Stimulated activated CD8-positive, alpha-beta memory T cell treated with anti-CD3 and anti-CD28 coated beads, Interleukin-7, amount 100 ng/mL, for 48 hours (primary cell): ENCODE results near the gene RAB11FIP3.

ENCODE experiments used
- DNase-seq, 2 donors: peaks; one replicate each; pipeline ENCODE4 v3.0.0-alpha.2; 2020; ENCODE audit warnings: low read depth in 1 of 2; ENCODE audit errors: extremely low read depth in 1 of 2

Gene RAB11FIP3

DNA sequence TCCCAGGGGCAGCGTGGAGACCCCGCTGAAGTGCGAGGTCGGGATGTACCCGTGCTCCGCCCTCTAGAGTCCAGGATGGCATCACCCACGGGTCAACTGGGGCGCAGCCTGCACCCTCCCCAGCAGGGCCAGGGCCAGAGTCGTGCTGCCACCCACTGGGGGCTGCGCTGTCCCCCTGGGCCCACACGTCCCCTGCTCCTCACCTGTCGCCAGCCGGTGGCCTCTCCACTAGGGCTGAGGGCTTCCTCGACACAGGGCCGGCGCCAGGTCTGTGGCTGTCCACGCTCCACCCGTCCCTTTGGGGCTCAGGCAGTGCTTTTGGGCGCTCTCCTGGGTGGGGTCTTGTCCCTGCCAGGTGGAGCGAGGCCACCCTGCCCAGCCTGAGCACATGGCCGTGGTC is 123.1 kb downstream of the RAB11FIP3 start:
- no peak for DNase-seq

DNA sequence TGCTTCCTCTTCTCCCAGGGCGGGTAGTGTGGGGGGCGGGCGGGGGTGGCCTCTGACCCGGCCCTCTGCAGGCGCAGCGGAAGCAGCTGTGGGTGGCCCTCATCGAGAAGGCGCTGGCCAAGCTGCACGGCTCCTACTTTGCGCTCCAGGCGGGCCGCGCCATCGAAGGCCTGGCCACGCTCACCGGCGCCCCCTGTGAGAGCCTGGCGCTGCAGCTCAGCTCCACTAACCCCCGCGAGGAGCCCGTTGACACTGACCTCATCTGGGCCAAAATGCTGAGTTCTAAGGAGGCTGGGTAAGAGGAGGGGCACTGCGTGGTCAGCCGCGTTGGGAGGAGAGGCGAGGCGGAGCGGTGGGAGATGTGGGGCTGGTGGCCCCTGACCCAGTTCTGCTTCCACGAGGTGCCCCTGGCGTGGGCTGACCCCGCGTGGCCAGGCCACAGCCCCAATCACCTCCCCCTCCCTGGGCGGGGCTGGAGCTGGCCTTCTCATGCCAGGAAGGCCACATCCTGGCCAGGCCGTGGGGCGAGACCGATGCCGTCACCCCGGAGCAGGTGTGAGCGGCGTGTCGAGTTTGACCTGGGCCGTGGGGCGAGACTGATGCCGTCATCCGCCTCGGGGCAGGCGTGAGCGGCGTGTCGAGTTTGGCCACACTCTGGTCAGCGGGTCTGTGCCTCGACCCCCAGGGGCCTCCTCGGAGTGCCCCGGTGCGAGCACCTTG is 124.3 kb downstream of the RAB11FIP3 start:
- no peak for DNase-seq

DNA sequence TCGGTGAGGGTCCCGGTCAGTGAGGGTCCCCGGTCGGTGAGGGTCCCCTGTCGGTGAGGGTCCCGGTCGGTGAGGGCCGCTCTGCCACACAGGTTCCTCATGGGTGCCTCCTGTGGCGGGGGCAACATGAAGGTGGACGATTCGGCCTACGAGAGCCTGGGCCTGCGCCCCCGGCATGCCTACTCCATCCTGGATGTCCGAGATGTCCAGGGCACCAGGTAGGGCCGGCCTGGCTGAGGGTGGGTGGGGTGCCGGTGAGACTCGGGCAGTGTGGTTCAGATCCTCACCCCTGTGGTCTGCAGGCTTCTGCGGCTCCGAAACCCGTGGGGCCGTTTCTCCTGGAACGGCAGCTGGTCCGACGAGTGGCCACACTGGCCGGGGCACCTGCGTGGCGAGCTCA is 125.8 kb downstream of the RAB11FIP3 start:
- DNase-seq = no peak

DNA sequence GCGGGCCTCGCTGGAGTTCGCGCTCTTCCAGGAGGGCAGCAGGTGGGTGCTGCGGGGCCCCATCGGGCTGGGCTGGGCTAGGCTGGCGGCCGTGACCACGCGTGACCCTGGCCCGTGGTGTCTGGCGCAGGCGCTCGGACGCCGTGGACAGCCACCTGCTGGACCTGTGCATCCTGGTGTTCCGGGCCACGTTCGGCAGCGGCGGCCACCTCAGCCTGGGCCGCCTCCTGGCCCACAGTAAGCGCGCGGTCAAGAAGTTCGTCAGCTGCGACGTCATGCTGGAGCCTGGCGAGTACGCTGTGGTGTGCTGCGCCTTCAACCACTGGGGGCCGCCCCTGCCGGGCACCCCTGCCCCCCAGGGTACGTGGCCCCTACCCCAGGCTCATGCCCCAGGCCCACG is 126.7 kb downstream of the RAB11FIP3 start:
- no peak for DNase-seq

DNA sequence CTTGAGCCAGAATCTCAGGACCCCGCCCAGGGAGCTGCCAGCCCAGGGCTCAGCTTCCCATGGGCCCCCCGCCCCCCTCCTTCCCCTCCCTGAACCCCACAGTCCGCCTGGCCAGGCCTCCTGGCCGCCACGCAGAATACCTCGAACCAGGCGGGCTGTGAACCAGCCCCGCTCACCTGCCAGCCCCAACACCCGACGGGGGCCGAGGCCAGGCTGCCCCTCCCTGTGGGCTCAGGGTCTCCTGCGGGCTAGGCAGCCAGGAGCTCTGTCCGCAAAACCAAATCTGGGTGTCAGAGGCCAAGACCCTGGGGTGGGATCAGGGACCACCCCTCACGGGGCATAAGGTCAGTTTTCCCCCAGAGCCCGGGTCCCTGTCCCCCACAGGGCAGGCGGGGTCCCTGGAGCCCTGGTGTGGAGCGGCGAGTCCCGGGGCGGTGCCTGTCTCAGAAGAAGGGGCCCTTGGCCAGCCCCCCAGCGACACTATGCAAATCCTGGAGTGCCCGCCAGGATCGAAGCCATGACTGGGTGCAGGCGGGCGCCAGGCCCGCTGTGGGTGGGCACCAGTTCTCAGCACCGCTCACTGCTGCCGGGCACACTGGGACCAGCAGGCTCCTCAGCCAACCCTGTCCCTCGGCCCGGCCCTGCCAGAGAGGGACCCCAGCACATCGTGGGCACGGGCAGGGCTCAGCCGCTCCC is 128.3 kb downstream of the RAB11FIP3 start:
- DNase-seq = no peak

DNA sequence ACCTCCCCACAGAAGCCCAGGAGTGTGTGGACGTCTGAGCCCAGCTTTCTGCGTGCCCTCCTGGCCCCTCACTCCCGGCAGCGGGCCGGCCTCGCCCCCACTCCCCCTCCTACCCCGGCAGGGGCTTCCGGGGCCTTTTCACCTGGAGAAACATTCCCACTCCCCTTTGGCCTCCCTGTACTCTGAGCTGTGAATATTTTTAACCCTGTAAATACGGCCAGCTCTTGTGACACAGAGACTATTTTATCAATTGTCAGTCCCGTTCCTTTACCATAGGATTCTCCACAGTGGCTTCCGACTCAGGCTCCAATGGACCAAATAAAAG is 128.8 kb downstream of the RAB11FIP3 start:
- DNase-seq = no peak

DNA sequence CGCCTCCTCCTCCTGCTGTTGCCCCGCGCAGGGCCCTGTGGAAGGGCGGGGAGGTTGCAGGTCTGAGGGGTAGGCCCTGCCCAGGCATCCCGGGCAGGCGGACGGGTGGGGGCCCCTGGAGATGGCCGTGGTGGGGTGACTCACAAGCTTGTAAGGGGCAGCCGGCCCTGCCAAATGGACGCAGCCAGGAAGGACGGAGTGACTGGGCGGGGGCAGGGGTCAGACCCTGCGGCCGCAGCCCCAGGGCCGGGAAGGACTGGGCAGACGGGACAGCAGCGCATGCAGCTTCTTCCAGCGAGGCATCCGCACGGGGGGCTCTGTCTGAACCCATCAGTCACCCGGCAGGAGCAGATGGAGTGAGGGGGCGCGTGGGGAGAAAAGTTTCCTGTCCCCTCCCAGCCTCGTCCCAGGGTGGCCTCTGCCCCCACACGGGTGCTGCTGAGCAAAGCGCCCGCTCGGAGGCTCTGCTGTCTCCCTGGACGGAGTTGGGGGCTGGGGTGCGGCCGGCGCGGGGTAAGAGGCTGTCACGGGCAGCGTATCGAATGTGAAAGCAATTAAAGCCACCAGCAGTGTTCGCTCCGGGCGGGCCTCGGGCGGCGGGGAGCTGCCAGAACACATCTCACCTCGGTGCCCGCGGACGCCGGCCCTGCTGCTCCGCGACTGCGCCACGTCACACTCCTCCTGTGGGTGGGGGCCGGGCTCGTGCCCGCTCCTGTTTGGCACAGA is 129.4 kb downstream of the RAB11FIP3 start:
- no peak for DNase-seq

DNA sequence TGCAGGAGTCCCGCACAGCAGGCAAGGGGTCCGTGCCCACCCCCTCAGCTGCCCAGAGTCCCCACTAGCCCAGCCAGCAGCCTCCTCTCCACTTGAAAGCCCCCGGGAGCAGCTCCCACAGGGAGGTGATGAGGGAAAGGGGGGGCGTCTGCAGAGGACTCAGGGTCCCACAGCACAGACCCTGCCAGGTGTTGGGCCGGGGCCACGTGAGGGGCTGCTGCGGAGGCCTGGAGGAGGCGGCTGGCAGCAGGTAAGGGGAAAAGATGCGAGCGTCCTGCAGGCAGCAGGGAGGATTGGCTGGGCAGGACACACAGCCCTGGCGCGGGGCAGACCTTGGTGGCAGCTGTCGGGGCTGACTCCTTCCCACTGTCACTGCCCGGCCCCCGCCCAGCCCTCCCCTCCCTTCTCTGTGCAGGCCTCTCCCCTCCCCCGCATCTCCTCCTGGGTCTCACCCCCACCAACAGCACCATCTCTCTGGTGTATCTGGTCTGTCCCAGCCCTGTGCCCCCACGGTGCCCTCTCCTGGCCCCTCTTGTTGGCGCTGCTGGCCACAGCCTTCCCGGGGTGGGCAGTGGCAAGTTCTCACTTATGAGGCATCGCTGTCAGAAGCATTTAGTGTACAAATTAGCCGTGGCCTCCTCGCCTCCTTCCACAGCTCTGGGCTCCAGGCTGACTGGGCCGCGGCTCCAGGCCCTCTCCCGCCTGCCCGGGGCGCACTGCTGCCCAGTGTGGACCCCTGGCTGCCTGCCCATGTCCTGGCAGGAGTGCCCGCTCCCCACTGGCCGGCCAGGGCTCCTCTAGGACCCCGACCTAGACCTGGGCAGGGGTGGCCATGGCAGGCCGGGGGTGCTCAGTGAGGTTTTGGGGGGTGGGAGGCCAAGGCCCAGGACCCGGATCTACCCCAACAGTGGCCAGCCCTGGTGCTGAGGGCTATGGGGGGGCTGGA is 130.4 kb downstream of the RAB11FIP3 start:
- DNase-seq = no peak

DNA sequence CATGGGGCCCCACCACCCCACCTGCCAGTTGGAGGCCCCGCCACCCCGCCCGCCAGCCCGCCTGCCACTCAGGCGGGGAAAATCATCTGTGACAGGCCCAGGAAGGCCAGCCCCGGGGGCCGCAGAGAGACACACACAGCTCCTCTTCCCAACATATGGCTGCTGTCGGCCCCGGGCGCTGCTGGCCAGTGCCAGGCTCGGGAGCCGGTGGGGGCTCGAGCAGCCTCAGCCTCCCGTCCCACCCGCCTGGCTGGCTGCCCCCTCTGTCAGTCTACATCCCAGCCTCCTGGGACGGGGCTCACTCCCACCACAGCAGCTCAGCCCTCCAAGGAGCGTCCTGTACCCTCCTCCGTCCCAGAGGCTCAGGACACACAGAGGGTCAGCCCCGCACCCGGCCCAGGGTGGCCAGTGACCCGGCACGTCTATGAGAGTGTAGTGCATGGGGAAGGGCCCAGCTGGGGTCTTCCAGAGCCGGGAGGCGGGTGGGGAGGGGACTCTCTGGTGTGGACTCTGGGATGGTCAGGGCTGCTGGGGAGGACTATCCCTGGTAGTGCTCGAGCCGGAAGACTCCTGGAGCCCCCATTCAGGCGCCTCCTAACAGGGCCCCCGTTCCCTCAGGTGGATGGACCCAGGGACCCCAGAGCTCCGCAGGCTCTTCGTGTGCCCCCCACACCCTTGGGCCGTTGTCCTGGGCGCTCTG is 131.2 kb downstream of the RAB11FIP3 start:
- DNase-seq = no peak

DNA sequence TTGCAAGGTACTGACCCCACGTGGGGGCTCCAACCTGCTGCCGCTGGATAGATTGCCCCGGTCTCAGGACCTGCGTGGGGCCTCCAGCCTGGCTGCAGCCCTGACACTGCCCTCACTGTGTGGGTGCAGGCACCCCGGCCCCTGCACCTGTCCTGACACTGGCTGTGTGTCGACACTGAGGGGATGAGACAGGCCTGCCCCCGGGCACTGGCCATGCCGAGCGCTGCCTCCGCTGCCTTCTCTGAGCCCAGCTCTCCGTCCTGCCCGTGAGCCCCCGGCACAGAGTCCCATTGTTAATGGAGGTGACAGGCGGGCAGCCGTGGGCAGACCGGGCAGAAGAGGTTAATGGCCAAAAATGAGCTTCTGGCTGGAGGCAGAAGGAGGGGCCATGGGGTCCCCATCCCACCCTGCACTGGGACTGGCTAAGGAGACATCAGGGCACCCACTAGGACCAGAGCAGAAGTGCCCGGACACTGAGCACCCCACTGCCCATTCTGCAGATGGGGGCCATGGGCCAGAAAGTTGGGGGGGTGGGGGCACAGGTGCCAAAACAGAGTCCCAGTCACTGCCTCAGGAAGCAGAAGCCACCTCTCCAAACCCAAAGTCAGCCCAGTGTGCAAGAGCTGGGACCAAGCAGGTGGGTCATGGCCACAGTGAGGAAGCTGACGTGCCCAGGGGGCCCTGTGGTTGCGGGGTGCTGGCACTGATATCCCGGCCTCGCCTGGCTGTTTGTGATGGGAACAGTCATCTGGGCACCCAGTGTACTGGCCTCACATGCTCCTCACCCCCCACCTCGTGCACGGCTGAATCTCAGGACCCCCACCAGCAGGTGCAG is 132.2 kb downstream of the RAB11FIP3 start:
- no peak for DNase-seq

DNA sequence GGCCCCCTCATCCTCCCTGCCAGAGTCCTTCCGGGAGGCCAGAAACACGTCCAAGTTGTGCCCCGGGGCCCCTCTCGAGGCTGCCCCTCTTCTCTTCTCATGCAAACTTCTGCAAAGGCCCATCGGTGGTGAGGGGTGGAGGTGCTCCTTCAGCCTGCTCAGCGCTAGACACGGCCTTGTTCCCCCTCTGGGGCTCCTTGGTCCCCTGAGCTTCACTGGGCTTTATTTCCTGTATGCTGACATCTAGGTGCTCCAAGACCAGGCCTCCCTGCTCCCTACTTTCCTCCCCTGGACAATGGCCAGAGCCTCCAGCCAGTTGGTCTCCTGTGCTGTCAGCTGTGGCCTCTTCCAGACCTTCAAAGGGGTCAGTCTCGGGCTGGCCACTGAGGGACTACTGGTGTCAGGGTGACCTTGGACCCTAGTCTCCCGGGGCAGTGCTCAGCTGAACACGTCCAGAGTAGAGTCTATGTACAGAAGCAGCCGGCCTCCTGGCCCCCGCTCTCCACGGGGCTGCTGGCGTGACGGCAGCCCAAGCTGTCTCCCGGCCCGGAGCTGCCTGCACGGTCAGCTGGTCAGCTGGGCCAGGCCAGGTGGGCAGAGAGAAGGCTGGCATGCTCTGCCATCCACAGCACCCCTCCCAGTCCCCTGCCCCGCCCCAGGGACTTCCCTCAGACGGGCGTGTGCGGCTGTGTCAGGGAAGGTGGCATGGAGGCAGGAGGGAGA is 133.0 kb downstream of the RAB11FIP3 start:
- DNase-seq = no peak

DNA sequence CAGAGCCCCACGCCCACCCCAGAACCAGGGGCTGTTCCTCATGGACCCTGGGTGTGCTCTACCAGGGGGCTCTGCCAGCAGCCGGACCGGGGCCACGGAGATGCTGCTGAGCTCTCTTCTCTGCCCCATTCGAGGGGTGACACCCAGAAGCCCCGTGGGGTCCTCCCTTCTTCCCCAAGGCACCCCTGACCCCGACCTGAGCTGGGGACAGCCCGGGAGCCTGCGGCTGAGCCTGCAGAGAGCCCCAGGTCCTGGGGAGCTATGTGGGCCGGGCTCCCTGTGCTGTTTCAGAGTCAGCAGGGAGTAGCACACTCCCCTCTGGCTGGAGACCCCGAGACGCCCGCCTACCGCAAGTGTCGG is 133.6 kb downstream of the RAB11FIP3 start:
- no peak for DNase-seq

DNA sequence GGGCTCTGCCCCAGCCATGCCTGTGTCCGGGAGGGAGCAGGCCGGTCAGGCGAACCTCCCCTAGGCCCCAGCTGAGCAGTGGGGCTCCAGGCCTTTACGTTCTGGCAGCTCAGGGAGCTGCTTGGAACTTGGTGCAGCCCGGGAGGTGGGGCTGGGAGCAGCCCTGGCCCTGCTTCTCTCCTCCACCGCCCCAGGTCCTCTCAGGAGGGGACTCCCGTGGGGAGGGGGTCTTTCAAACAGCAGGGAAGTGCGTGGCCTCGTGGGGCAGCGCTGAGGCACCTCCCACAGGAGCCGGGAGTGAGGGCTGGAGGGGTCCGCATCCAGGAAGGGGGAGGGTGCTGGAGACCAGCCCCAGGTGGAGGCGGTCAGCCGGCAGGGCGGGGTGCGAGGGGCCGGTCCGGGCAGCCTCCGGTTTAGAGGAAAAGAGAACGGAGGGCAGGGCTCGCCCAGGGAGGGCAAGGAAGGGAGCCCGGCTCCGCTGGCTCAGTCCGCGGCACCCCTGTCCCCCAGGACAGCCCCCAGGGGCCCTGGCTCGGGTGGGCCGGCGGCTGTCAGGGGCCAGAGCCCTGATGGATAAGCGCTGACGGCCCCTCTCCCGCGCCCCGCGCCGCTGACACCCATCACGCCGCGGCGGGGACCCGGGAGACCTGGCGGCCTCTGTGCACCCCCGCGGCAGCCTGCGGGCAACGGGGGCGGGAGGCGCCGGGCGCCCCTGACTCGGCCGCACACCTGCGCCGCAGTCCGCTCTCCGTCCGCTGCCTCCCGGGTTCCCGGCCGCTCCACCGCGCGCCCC is 134.2 kb downstream of the RAB11FIP3 start:
- DNase-seq = no peak

DNA sequence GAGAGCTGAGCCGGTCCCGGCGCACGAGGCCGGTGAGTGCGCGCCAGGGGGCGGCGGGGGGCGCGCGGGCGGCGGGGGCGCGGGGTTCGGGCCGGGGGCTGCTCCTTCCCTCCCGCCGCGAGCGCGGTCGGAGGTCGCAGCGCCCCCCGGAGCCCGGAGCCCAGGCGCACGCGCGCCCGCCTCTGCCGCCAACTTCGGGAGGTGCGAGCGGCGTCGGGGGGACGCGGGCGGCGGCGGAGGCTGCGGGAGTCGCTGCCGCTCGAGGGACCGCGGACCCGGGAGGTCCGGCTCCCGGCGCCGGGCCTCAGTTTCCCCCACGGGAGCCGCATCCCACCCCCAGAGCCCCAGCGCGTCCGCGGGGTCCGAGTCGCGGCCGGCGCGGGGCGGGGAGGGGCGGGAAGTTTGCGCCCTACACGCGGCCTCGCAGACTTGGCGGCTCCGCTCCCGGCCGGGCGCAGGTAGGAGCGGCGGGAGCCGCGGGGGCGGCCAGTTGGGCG is 134.8 kb downstream of the RAB11FIP3 start, which contains the start of gene PRR35:
PRR35 (plus strand) TSS at position 191 of the 497 bp plus-strand sequence. CDS start 2,901 bp downstream, outside the sequence.
- DNase-seq = no peak

DNA sequence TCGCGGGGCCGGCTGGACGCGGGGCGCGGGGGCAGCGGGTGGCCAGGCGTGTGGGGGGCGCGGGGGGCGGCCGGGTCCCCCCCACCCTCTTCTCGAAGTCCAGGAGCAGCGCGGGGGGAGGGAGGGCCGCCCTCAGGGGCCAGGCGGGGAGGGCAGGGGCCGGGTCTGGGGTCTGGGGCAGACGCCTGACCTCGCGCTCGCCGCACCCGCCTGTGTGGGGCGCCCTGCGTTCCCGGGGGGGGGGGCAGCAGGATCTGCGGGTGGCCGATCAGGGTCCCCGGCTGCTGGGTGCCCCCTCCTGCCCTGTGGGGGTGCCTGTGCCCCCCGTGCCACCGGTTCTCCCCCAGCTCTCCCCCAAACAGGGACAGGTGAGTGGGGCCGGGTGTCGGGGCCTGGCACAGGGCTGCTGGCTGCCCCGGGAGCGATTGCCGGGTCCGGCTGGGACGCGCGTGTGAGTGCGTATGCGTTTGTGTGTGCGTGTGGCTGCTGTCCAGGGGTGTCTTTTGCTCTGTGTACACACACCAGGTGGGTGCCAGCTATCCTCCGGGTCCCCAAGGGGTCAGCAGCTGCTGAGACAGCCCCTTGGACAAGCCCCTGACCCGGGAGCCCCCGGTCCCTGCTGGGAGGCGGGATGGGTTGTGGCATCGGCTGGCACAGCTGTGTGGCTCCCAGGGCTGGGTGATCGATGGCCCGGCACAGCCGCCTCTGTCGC is 135.4 kb downstream of the RAB11FIP3 start:
- no peak for DNase-seq

DNA sequence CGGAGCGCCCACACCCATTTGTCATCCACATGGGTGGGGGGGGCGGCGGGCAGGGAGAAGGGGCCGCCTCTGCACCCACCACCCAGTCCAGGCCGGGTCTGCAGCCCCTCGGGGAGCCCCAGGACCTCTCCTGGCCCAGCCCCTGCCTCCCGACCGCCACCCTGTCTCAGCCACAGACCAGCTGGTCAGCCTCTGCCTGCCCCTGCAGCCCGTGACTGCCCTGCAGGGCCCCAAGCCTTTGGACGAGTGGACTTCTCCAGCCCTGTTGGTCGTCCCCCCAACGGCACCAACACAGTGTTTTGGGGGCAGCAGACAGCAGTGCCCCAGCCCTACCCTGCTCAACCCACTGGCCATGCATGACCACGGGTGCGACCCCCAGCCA is 136.0 kb downstream of the RAB11FIP3 start:
- no peak for DNase-seq
